Measurements from ENCODE around the gene LCE2A. TPM values are rescaled to one million over a fixed set of nuclear protein-coding genes. Genes with fewer than 3 reads are reported as not detected.

LCE2A gene
- total RNA-seq, 1 experiment from 2014 or later: not detected

- Histone ChIP-seq H3K9me3 (no peaks in the 10 kb centered on the region), H3K4me1 (no peaks in the 10 kb centered on the region), H3K36me3 (ENCODE audit: control insufficient read depth, insufficient read depth, low read length) (no peaks in the 10 kb centered on the region), H3K27me3 (replicated peaks; ENCODE audit: control insufficient read depth, insufficient read depth, low read length) (no peaks in the 10 kb centered on the region), H3K4me3 (ENCODE audit: low read depth, low read length) (no peak within 1 kb of the TSS)
- Mint-ChIP-seq H3K4me3 (ENCODE audit: unreplicated experiment) (no peak within 1 kb of the TSS), H3K4me1 (ENCODE audit: low read depth, unreplicated experiment) (peaks cover 13% of the 10 kb centered on the region), H3K9me3 (ENCODE audit: unreplicated experiment) (no peaks in the 10 kb centered on the region), H3K27ac (ENCODE audit: unreplicated experiment) (no peak within 1 kb of the TSS), H3K36me3 (ENCODE audit: insufficient read depth, unreplicated experiment) (no peaks in the 10 kb centered on the region), H3K27me3 (ENCODE audit: insufficient read depth, unreplicated experiment) (peaks cover 6% of the 10 kb centered on the region)
- BruUV-seq (replicated peaks): no TSS peak
- no peak for DNase-seq
- TF ChIP-seq CTCF (IDR thresholded peaks at IDR 0.05; ENCODE audit: insufficient read depth in 1 of 2, low read depth in 1 of 2, low read length in 1 of 2, severe bottlenecking in 1 of 2, unreplicated experiment in 1 of 2): no peak
- CTCF ChIA-PET: no interaction called here
- POLR2A ChIA-PET: no interaction called here
- intact Hi-C loops (cut with micrococcal nuclease; ENCODE audit: unreplicated experiment): no loop called here
These were observed 9.7 kb downstream of the LCE2A start, which contains the start of gene LCE4A for GRCh38 chr1:152707860-152708259. Gene LCE4A (plus strand): TSS chr1:152708160. CDS start chr1:152709076, 916 bp downstream.

DNA sequence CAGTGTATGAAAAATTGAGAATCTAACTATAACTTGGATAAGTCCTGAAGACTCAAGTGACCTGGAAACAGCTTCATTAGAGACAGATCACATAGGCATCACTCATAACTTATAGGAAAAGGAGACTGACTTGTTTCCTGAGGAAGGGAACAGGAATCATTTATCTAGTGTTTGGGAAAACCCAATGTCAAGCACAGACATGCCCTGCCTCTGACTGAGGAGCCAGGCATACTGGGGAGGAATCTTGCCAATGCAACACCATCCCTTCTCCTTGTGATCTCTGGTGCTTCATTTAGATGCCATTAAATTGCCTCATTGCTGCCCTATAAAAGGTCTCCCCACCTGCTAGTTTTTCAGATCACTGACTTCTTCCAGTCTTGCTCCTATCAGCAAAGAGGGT lies 20.1 kb downstream of the LCE2A start:
- no peaks in the 10 kb centered on the region for H3K4me1 ChIP-seq
- POLR2A ChIA-PET: no interaction called here
- no peaks in the 10 kb centered on the region for H3K36me3 ChIP-seq (ENCODE audit: control insufficient read depth, insufficient read depth, low read length)
- Mint-ChIP-seq H3K27ac (ENCODE audit: unreplicated experiment) (no peak overlapping the region), H3K4me3 (ENCODE audit: unreplicated experiment) (no peak overlapping the region), H3K27me3 (ENCODE audit: insufficient read depth, unreplicated experiment) (peaks cover 21% of the 10 kb centered on the region), H3K4me1 (ENCODE audit: low read depth, unreplicated experiment) (no peaks in the 10 kb centered on the region), H3K36me3 (ENCODE audit: insufficient read depth, unreplicated experiment) (no peaks in the 10 kb centered on the region), H3K9me3 (ENCODE audit: unreplicated experiment) (no peaks in the 10 kb centered on the region)
- no peak for DNase-seq
- H3K27me3 ChIP-seq (replicated peaks; ENCODE audit: control insufficient read depth, insufficient read depth, low read length): peaks cover 2% of the 10 kb centered on the region; the same call in 1 of the 2 replicates
- CTCF ChIA-PET: no interaction called here
- H3K4me3 ChIP-seq (ENCODE audit: low read depth, low read length): no peak overlapping the region
- TF ChIP-seq CTCF (IDR thresholded peaks at IDR 0.05; ENCODE audit: insufficient read depth in 1 of 2, low read depth in 1 of 2, low read length in 1 of 2, severe bottlenecking in 1 of 2, unreplicated experiment in 1 of 2): no peak
- BruUV-seq (replicated peaks): no TSS peak
- intact Hi-C loops (cut with micrococcal nuclease; ENCODE audit: unreplicated experiment): no loop called here
- no peaks in the 10 kb centered on the region for H3K9me3 ChIP-seq

DNA sequence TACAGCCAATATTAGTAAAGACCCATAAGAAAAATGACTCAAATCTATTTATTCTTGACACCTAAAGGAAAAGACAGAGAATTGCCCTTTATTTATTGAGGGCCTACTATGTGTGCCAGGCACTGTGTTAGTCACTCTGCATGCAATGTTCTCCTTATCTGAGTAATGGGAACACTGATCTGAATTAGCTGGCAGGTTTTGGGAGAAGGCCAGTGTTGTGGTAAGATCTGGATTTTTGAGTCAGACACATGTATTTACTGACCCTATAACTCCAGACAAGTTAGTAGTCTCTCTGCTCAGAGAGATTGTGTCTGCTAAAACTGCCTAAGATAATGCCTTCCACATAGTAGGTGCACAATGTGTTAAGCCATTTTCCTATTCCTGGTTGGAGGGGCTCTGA lies 27.1 kb downstream of the LCE2A start:
- H3K9me3 Mint-ChIP-seq (ENCODE audit: unreplicated experiment): no peaks in the 10 kb centered on the region
- H3K4me1 Mint-ChIP-seq (ENCODE audit: low read depth, unreplicated experiment): no peaks in the 10 kb centered on the region
- Histone ChIP-seq H3K27me3 (replicated peaks; ENCODE audit: control insufficient read depth, insufficient read depth, low read length) (peaks cover 2% of the 10 kb centered on the region; the same call in 1 of the 2 replicates), H3K4me3 (ENCODE audit: low read depth, low read length) (no peak overlapping the region), H3K4me1 (peaks cover 4% of the 10 kb centered on the region; the same call in 1 of the 2 replicates), H3K36me3 (ENCODE audit: control insufficient read depth, insufficient read depth, low read length) (no peaks in the 10 kb centered on the region), H3K9me3 (no peaks in the 10 kb centered on the region)
- intact Hi-C loops (cut with micrococcal nuclease; ENCODE audit: unreplicated experiment): no loop called here
- H3K36me3 Mint-ChIP-seq (ENCODE audit: insufficient read depth, unreplicated experiment): no peaks in the 10 kb centered on the region
- BruUV-seq (replicated peaks): no TSS peak
- TF ChIP-seq CTCF (IDR thresholded peaks at IDR 0.05; ENCODE audit: insufficient read depth in 1 of 2, low read depth in 1 of 2, low read length in 1 of 2, severe bottlenecking in 1 of 2, unreplicated experiment in 1 of 2): no peak
- H3K27ac Mint-ChIP-seq (ENCODE audit: unreplicated experiment): no peak overlapping the region
- DNase-seq: no peak
- POLR2A ChIA-PET: no interaction called here
- H3K4me3 Mint-ChIP-seq (ENCODE audit: unreplicated experiment): no peak overlapping the region
- CTCF ChIA-PET: no interaction called here
- peaks cover 10% of the 10 kb centered on the region for H3K27me3 Mint-ChIP-seq (ENCODE audit: insufficient read depth, unreplicated experiment)
